NCI-H69 (cell line): ENCODE measurements around the gene CYP2D6.
A peak's percentile ranks its signal among the peaks of the same experiment; 100 is the strongest.

Source experiments
- DNase-seq: peaks from one replicate; lab custom pipeline; 2025; lab: John Stamatoyannopoulos, UW

The CYP2D6 gene

DNA sequence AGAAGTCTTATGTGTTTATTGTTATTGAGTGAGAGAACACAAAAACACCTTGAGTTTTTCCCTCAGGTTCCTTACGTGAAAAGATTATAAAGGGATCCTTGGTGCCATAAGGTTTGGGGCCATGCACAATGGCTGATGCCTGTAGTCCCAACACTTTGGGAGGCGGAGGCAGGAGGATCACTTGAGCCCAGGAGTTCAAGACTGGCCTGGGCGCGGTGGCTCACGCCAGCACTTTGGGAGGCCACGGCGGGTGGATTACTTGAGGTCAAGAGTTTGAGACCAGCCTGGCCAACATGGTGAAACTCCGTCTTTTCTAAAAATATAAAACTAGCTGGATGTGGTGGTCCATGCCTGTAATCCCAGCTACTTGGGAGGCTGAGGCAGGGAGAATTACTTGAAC lies 45.7 kb downstream of the CYP2D6 start:
- no peak for DNase-seq

- DNase-seq = no peak
Measured at GRCh38 chr22:42083119-42083518, 47.5 kb downstream of the CYP2D6 start.

DNA sequence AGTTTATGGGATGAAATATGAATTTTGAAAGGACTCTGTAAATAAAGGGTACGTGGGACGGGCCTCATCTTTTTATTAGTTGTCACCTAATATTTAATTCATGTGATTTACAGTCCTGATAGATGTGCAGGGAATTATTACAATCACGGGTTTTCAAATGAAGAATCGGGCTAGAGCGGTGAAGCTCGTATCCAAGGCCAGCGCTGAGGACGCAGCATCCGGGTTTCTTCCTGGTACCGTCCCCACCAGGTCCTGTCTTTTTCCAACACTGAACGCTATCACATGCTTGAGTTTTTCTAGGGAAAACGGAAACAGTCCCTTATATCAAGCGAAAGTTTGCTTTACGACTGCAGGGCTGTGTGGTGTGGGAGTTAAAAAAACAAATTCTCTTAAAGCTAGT lies 50.3 kb downstream of the CYP2D6 start:
- DNase-seq = peak; percentile 65

DNA sequence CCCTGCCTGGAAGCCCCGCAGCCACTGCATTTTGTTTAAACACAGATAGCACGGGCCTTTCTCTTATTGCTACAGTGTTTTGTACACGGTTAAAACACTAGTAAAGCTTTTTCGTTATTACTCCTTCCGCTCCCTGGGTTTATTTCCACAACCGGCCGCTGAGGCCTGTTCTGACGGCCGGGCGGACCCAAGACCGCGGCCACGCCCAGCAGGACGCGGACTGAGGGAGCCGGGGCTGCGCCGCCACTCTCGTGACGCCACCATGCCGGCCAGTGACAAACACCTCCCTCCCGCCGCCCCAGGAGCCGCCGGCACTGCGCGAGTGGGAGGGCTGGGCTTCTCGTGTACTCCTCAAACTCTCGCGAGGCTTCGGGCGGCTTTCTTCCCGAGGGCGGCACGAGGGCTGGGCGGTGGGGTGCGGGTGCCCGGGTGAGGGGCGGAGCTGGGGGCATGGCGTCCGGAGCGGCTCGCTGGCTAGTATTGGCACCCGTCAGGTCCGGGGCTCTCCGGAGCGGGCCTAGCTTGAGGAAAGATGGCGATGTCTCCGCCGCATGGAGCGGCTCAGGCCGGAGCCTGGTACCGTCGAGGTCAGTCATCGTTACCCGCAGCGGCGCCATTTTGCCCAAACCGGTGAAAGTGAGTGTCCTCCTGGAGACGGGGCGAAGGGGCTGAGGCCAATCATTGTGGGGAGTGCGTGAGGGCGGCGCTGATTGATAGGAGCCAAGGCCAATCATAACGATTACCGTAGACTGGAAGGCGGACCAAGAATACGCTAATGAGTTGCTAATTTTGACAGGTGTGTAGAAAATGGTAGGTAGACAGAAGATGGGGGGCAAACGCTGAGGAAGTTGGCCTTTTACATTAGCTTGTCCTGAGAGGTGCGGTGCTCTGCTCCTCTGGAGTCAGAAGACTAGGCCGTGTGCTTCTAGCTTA lies 51.0 kb downstream of the CYP2D6 start, which contains the start of gene SMDT1:
TSS of gene SMDT1 (plus strand) at position 382 of the 933 bp plus-strand sequence. CDS start at position 451, 69 bp downstream.
- peak; percentile 100 for DNase-seq

- DNase-seq = no peak
Measured at GRCh38 chr22:42078469-42079318, 51.9 kb downstream of the CYP2D6 start.

DNA sequence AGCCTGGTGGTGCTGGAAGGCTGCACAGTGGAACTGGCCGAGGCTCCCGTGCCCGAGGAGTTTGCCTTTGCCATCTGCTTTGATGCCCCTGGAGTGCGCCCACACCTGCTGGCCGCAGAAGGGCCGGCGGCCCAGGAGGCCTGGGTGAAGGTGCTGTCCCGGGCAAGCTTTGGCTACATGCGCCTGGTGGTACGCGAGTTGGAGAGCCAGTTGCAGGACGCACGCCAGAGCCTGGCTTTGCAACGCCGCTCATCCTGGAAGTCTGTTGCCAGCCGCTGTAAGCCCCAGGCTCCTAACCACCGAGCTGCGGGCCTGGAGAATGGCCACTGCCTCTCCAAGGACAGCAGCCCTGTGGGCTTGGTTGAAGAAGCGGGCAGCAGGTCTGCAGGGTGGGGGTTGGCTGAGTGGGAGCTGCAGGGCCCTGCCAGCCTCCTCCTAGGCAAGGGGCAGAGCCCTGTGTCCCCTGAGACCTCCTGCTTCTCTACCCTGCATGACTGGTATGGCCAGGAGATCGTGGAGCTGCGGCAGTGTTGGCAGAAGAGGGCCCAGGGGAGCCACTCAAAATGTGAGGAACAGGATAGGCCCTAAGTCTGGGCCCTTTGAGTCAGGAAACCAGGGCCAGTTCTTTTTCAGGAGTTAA lies 53.0 kb downstream of the CYP2D6 start:
- DNase-seq = no peak

DNA sequence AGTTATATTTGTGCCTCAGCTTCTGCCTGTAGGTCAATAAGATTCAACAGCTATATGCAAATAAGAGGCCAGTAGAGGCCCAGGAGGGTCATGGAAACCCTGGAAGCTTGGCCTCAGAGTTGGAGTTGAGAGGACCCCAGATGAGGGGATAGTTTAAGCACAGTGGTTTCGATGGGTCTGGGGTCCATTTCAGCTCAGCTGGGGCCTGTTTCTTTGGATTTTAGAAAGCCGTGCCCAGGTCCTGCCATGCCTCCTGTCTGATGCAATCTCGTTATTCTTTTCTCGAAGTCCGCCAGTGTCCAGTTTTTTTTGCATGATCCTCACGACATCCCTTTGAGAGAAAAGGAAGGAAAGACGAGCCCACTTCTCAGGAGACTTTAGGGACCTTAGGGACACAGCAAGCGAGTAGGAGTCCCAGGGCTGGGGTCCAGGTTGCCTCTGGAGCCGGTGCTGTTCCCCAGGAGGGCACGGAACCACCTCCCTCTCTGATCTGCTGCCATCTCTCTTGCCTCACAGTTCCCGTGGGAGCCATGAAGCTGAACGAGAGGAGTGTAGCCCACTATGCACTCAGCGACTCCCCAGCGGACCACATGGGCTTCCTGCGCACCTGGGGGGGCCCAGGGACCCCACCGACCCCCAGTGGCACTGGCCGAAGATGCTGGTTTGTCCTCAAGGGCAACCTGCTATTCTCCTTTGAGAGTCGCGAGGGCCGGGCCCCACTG lies 53.7 kb downstream of the CYP2D6 start:
- no peak for DNase-seq
